Measurements from ENCODE around the gene DDX39B. TPM values are rescaled to one million over a fixed set of nuclear protein-coding genes. Genes with fewer than 3 reads are reported as not detected.
"Not testable (repeated sequence)": the region's sequence is repeated elsewhere in the genome, so short reads cannot be mapped to it uniquely, and the experiment has no call there.

DDX39B gene
- total RNA-seq, 2 experiments from 2014 or later: 517 to 569 TPM

GRCh38 chr6:31502586-31502985, 39.2 kb downstream of the DDX39B start:
- Mint-ChIP-seq H3K9me3 (ENCODE audit: low read depth) (no peaks in the 10 kb centered on the region), H3K4me1 (peaks cover 46% of the 10 kb centered on the region), H3K36me3 (ENCODE audit: low read depth) (peaks cover 21% of the 10 kb centered on the region), H3K4me3 (no peak overlapping the region), H3K27me3 (no peaks in the 10 kb centered on the region), H3K27ac (no peak overlapping the region)
- DNase-seq (no peak), ATAC-seq (no peak)
- CTCF ChIA-PET: interaction anchor here (0.6 to 1.6 kb wide), 6 partner anchors 10 to 268 kb away, joined by 3 to 8 read pairs (median 4); partner anchors contain the start of gene NFKBIL1
- POLR2A ChIA-PET: no interaction called here
- intact Hi-C loops (cut with DNase I, micrococcal nuclease): no loop called here

GRCh38 chr6:31499648-31500047, 42.2 kb downstream of the DDX39B start:
- intact Hi-C loops (cut with DNase I, micrococcal nuclease): loop anchor here in 1 of 2 experiments (5.0 kb wide), 1 partner anchor 297 kb away; no protein-coding TSS in a partner anchor
- Mint-ChIP-seq H3K4me3 (peak overlapping the region; percentile 79), H3K4me1 (peaks cover 69% of the 10 kb centered on the region)
- POLR2A ChIA-PET; H3K9me3 Mint-ChIP-seq (ENCODE audit: low read depth); H3K27me3 Mint-ChIP-seq; H3K36me3 Mint-ChIP-seq (ENCODE audit: low read depth); ATAC-seq; DNase-seq; H3K27ac Mint-ChIP-seq: not testable (repeated sequence)
- CTCF ChIA-PET: interaction anchor here (1.3 kb wide), 1 partner anchor 42 kb away, joined by 5 read pairs; the partner anchor contains the start of gene DDX39B

DNA sequence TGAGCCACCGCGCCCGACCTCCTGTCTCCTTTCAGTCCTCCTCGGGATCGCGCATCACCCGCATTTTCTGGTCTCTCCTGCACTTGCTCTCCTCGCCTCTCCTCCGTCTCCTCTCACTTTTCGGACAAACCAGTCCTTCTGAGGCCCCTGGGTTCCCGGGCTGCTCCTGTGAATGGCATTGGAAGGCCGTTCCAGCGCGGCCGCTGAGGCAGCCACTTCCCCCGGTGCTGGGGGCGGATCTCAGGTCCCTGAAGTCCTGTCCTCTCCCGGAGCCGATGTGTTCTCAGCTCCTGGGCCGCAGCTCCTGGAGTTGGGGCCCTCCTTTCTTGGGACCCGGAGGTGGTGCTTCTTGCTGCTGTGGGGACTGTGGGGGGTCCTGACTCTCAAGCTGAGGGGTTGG, 43.1 kb downstream of the DDX39B start:
- Mint-ChIP-seq H3K36me3 (ENCODE audit: low read depth) (peaks cover 9% of the 10 kb centered on the region), H3K27me3 (no peaks in the 10 kb centered on the region), H3K4me3 (peak overlapping the region; percentile 79), H3K27ac (peak overlapping the region; percentile 78), H3K9me3 (ENCODE audit: low read depth) (no peaks in the 10 kb centered on the region), H3K4me1 (peaks cover 66% of the 10 kb centered on the region)
- intact Hi-C loops (cut with DNase I, micrococcal nuclease): loop anchor here (1.0 to 5.0 kb wide), 2 partner anchors 154 to 296 kb away; partner anchors contain the start of gene BAG6 (in 1 of the 2)
- no peak for DNase-seq
- POLR2A ChIA-PET: interaction anchor here (0.7 to 1.2 kb wide), 2 partner anchors 43 to 69 kb away, joined by 3 read pairs; partner anchors contain the start of gene DDX39B
- CTCF ChIA-PET: interaction anchor here (0.7 to 1.4 kb wide), 4 partner anchors 43 to 1516 kb away, joined by 3 to 5 read pairs (median 4); partner anchors contain the start of gene DDX39B
- ATAC-seq: no peak

GRCh38 chr6:31497531-31498476, 44.0 kb downstream of the DDX39B start, which contains the start of gene MICB:
Gene MICB (plus strand): TSS chr6:31498145. CDS start chr6:31498194, 49 bp downstream.
- ChIA-PET POLR2A (interaction anchor here (0.7 to 1.7 kb wide), 4 partner anchors 35 to 95 kb away, joined by 3 to 8 read pairs (median 3); partner anchors contain the start of gene DDX39B), CTCF (interaction anchor here (1.0 to 1.9 kb wide), 6 partner anchors 19 to 163 kb away, joined by 3 to 6 read pairs (median 4); partner anchors contain the start of gene C6orf47)
- Mint-ChIP-seq H3K4me3 (peak within 1 kb of the TSS; percentile 79), H3K27me3 (no peaks in the 10 kb centered on the region), H3K36me3 (ENCODE audit: low read depth) (peaks cover 9% of the 10 kb centered on the region), H3K27ac (peak within 1 kb of the TSS; percentile 87), H3K4me1 (peaks cover 63% of the 10 kb centered on the region), H3K9me3 (ENCODE audit: low read depth) (no peaks in the 10 kb centered on the region)
- intact Hi-C loops (cut with DNase I, micrococcal nuclease): loop anchor here (1.0 to 5.0 kb wide), 4 partner anchors 100 to 296 kb away; partner anchors contain the start of gene BAG6 (in 1 of the 2)
- peak; percentile 75 for ATAC-seq
- peak; percentile 91 for DNase-seq

- Mint-ChIP-seq H3K4me3 (peak overlapping the region; percentile 79), H3K4me1 (peaks cover 60% of the 10 kb centered on the region), H3K27ac (peak overlapping the region; percentile 87)
- ChIA-PET POLR2A (interaction anchor here (0.7 to 1.7 kb wide), 2 partner anchors 78 to 94 kb away, joined by 3 to 8 read pairs; partner anchors contain the start of gene TNF), CTCF (interaction anchor here (0.6 to 1.9 kb wide), 5 partner anchors 20 to 102 kb away, joined by 3 to 6 read pairs (median 4); partner anchors contain the start of gene NCR3)
- peak; percentile 30 for DNase-seq
- not testable (repeated sequence) for ATAC-seq; H3K36me3 Mint-ChIP-seq (ENCODE audit: low read depth); H3K9me3 Mint-ChIP-seq (ENCODE audit: low read depth); H3K27me3 Mint-ChIP-seq
- intact Hi-C loops (cut with DNase I, micrococcal nuclease): loop anchor here (1.0 to 5.0 kb wide), 3 partner anchors 101 to 295 kb away; no protein-coding TSS in a partner anchor
These were observed 45.0 kb downstream of the DDX39B start for GRCh38 chr6:31496826-31497225.

- ChIA-PET POLR2A (interaction anchor here (0.6 to 1.4 kb wide), 10 partner anchors 13 to 95 kb away, joined by 3 to 6 read pairs (median 4); partner anchors contain the start of genes ATP6V1G2 and MCCD1), CTCF (interaction anchor here (1.1 to 4.3 kb wide), 7 partner anchors 19 to 103 kb away, joined by 3 to 41 read pairs (median 7); partner anchors contain the start of gene DDX39B)
- H3K36me3 Mint-ChIP-seq (ENCODE audit: low read depth): peaks cover 9% of the 10 kb centered on the region
- ATAC-seq: no peak
- H3K27me3 Mint-ChIP-seq: no peaks in the 10 kb centered on the region
- intact Hi-C loops (cut with DNase I, micrococcal nuclease): loop anchor here (2.0 to 5.0 kb wide), 2 partner anchors 51 to 293 kb away; partner anchors contain the start of genes ATP6V1G2 (in 1 of the 2) and NFKBIL1 (in 1 of the 2)
- no peak for DNase-seq
- no peaks in the 10 kb centered on the region for H3K9me3 Mint-ChIP-seq (ENCODE audit: low read depth)
- peaks cover 52% of the 10 kb centered on the region for H3K4me1 Mint-ChIP-seq
- peak overlapping the region; percentile 90 for H3K27ac Mint-ChIP-seq
- peak overlapping the region; percentile 79 for H3K4me3 Mint-ChIP-seq
These were observed 46.2 kb downstream of the DDX39B start for GRCh38 chr6:31495580-31495979.

DNA sequence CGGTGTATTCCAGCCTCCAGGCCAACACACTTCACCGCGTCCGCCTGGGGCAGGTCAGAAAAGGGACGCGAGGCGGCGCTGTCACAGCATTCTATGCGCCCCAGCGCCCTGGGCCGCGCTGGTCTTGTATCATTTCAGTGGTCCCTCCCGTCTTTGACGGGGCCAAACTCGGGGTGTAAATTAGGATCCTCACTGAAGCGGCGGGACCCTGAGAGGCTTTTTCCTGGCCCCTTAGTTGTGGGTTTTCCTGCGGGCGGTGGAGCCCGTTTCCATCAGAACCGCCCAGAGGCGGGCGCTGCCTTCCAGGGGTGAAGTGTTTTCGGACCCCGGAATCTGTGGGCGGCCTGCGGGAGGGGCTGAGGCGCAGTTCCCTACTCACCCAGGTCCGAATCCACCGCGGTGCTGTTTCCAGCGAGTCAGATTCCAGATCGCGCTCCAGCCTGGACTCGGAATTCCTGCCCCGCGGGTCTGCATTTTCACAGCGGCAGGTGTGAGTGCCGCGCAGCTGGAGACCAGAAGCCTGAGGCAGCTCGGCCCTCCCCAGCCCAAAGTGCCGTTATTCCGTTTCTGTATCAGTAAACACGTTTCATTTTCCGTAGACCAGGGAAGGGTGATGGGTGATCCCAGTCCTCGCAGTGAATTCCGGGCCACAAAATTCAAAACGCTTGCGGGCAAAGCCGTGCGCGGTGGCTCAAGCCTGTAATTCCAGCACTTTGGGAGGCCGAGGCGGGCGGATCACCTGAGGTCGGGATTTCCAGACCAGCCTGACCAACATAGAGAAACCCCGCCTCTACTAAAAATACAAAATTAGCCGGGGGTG, 47.7 kb downstream of the DDX39B start:
- H3K9me3 Mint-ChIP-seq (ENCODE audit: low read depth): no peaks in the 10 kb centered on the region
- H3K27me3 Mint-ChIP-seq: no peaks in the 10 kb centered on the region
- intact Hi-C loops (cut with DNase I, micrococcal nuclease): loop anchor here (1.0 to 5.0 kb wide), 9 partner anchors 31 to 158 kb away; partner anchors contain the start of genes ATP6V1G2 (in 1 of the 2), BAG6 (in 1 of the 2), DDX39B (in 1 of the 2) and MICA (in 1 of the 2)
- ATAC-seq (peak; percentile 58), DNase-seq (peak; percentile 91)
- ChIA-PET CTCF (interaction anchor here (0.5 to 4.3 kb wide), 20 partner anchors 20 to 612 kb away, joined by 3 to 41 read pairs (median 4); partner anchors contain the start of genes ATP6V1G2, BAG6, DDX39B and NFKBIL1), POLR2A (interaction anchor here (0.7 to 1.0 kb wide), 3 partner anchors 32 to 47 kb away, joined by 3 to 6 read pairs (median 5); no protein-coding TSS in a partner anchor)
- H3K4me3 Mint-ChIP-seq: peak overlapping the region; percentile 79
- H3K4me1 Mint-ChIP-seq: peaks cover 43% of the 10 kb centered on the region
- peaks cover 9% of the 10 kb centered on the region for H3K36me3 Mint-ChIP-seq (ENCODE audit: low read depth)
- peak overlapping the region; percentile 90 for H3K27ac Mint-ChIP-seq

DNA sequence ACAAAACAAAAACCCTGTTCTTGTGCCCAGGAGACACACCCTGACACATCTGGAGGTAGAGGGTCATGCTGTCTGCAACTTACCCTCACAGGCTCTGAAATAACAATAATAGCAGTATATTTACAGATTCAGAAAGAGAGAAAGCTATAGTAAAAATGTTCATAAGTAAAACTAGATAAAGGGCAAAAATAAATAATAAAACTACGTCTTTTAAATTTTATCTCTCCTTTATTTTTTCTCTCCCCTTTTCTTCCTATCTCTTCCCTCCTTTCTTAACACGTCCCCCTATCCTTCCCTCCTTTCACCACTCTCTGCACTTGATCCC, 48.3 kb downstream of the DDX39B start:
- intact Hi-C loops (cut with DNase I, micrococcal nuclease): loop anchor here (2.0 to 5.0 kb wide), 3 partner anchors 91 to 105 kb away; partner anchors contain the start of gene MICA (in 1 of the 2)
- H3K27ac Mint-ChIP-seq: peak overlapping the region; percentile 90
- ATAC-seq; DNase-seq; POLR2A ChIA-PET; H3K36me3 Mint-ChIP-seq (ENCODE audit: low read depth); H3K9me3 Mint-ChIP-seq (ENCODE audit: low read depth); H3K27me3 Mint-ChIP-seq: not testable (repeated sequence)
- peaks cover 37% of the 10 kb centered on the region for H3K4me1 Mint-ChIP-seq
- CTCF ChIA-PET: interaction anchor here (0.7 to 4.3 kb wide), 9 partner anchors 23 to 105 kb away, joined by 3 to 41 read pairs (median 5); partner anchors contain the start of gene DDX39B
- H3K4me3 Mint-ChIP-seq: peak overlapping the region; percentile 79

DNA sequence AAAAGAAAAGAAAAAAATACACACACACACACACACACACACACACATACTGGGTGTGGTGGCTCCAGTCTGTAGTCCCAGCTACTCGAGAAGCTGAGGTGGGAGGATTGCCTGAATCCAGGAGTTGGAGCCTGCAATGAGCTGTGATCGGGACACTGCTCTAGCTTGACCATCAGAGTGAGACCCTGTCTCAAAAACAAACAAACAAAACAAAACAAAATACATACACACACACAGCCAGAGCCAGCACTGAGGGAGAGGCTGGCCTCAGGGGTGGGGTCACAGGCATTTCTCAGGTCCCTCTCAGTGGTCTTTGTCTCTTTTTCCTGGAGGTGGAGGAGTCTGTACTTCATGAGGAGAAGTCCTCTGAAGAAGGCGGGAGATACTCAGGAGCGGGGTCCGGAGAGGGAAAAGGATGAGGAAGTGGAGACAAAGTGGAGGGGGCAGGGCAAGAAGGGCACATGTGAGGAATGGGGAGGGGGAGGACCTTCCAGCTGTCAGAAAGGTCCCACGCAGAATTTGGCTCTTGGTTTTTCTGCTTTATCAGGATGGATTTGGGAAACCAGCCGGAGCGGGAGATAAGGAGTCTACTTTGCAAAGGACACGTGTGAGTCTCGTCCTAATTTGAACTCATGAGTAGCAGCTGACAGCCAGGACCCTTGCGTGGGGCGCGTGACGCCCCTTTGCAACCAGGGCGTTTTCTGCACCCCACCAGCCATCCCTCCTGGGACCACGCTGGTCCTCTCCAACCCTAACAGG, 51.5 kb downstream of the DDX39B start:
- CTCF ChIA-PET: interaction anchor here (0.7 kb wide), 1 partner anchor 325 kb away, joined by 3 read pairs; no protein-coding TSS in a partner anchor
- intact Hi-C loops (cut with DNase I, micrococcal nuclease): loop anchor here in 1 of 2 experiments (5.0 kb wide), 1 partner anchor 88 kb away; the partner anchor contains the start of gene MICA
- H3K36me3 Mint-ChIP-seq (ENCODE audit: low read depth): no peaks in the 10 kb centered on the region
- H3K4me1 Mint-ChIP-seq: peaks cover 18% of the 10 kb centered on the region
- no peaks in the 10 kb centered on the region for H3K27me3 Mint-ChIP-seq
- H3K4me3 Mint-ChIP-seq: no peak overlapping the region
- no peak for DNase-seq
- H3K9me3 Mint-ChIP-seq (ENCODE audit: low read depth): no peaks in the 10 kb centered on the region
- H3K27ac Mint-ChIP-seq: no peak overlapping the region
- POLR2A ChIA-PET: no interaction called here
- no peak for ATAC-seq
